ENCODE results near the gene TRIM22. TPM values are rescaled to one million over a fixed set of nuclear protein-coding genes. Genes with fewer than 3 reads are reported as not detected.
A peak's percentile ranks its signal among the peaks of the same experiment; 100 is the strongest.

Gene TRIM22
- total RNA-seq, 4 donors from 2014 or later, result 27.1 to 46.6 (median 36.7) TPM

DNA sequence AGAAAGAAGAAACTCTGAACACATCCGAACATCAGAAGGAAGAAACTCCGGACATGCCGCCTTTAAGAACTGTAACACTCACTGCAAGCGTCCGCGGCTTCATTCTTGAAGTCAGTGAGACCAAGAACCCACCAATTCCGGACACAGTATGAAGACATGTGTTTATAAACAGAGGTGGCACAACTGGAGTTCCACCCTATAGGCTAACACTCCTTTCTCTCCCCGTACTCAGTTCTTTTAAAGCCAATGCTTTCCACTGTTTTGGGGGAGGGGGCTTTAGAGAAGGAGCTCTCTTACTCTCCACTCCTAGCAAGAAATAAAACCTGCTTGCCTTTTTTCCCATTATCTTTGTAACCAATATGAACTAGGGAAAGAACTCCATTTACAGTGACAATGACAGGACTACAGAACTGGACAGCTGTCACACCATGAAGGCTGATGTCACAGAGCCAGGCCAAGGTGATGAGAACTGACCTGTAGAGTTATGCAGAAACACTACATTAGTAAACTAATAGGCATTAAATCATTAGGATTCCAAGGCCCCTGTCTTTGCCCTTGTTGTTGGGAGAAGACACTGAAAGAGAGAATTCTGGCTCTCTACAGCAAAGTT, 5.4 kb upstream of the TRIM22 start:
- WGBS, result 31% methylated on average over 8 of the region's 8 CpGs
- Histone ChIP-seq H3K4me1 (peaks cover 10 to 42% (median 35%) of the 10 kb centered on the region in 4 donors), H3K9me3 (no peaks in the 10 kb centered on the region), H3K4me3 (peak overlapping the region; percentile 45 to 65 (median 54)), H3K27me3 (no peaks in the 10 kb centered on the region), H3K27ac (replicated peaks in 1 of 4) (peak overlapping the region; percentile 79 to 87 (median 87)), H3K36me3 (peaks cover 5 to 12% (median 7%) of the 10 kb centered on the region in 4 donors)
- intact Hi-C loops (cut with DNase I), result loop anchor here (10.0 kb wide), 1 partner anchor 121 kb away; the partner anchor contains the start of gene OR52N2
- DNase-seq (ENCODE audit: extremely low spot score), result peak; percentile 57
- TF ChIP-seq POLR2AphosphoS5 (IDR thresholded peaks at IDR 0.05) (no peak), POLR2A (IDR thresholded peaks at IDR 0.05; ENCODE audit: low read depth) (no peak), EP300 (IDR thresholded peaks at IDR 0.05) (no peak)
- TF ChIP-seq, protein P1, sequence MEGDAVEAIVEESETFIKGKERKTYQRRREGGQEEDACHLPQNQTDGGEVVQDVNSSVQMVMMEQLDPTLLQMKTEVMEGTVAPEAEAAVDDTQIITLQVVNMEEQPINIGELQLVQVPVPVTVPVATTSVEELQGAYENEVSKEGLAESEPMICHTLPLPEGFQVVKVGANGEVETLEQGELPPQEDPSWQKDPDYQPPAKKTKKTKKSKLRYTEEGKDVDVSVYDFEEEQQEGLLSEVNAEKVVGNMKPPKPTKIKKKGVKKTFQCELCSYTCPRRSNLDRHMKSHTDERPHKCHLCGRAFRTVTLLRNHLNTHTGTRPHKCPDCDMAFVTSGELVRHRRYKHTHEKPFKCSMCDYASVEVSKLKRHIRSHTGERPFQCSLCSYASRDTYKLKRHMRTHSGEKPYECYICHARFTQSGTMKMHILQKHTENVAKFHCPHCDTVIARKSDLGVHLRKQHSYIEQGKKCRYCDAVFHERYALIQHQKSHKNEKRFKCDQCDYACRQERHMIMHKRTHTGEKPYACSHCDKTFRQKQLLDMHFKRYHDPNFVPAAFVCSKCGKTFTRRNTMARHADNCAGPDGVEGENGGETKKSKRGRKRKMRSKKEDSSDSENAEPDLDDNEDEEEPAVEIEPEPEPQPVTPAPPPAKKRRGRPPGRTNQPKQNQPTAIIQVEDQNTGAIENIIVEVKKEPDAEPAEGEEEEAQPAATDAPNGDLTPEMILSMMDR (IDR thresholded peaks at IDR 0.05), result no peak

DNA sequence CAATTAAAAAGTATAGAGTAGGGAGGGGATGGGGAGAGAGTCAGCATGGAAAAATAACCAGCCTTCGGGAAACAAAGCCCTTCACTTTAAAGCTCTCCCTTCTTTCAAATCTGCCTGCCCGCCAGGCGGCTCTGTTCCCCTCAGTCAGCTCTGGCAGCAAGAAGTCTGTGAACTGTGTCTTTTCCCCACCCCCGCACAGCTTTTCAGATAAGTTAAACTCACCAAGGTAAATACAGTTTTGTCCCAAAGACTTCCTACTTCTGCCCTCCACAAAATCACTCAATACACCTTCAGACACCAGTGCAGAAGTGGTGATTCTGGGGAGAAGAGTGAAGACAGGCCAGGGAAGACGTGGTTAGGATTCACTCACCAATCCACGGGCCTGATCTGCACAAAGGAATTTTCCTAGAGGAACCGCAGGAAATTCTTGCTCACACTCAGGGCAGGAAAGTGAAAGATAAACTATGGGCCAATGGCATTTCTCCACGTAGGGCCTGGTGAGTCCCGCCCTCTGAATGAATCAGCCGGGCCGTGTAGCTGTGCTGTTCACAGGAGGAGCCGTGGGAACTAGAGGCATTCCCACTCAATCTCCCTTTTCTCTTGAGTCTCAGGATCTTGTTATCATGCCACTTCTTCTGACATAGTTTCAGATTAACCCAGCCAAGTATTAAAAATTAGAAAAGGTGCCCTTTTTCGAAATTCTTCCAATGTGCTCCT, 4.8 kb upstream of the TRIM22 start, which contains the start of gene TRIM5:
Gene TRIM5 (minus strand): TSS at position 429 of the 717 bp plus-strand sequence. CDS start 4,897 bp downstream, outside the sequence.
- TF ChIP-seq POLR2A (IDR thresholded peaks at IDR 0.05; ENCODE audit: low read depth) (no peak), POLR2AphosphoS5 (IDR thresholded peaks at IDR 0.05) (peak; percentile 85 to 87), EP300 (IDR thresholded peaks at IDR 0.05) (no peak)
- TF ChIP-seq, protein P1 (IDR thresholded peaks at IDR 0.05), result peak; percentile 62 to 69 (median 67)
- intact Hi-C loops (cut with DNase I), result loop anchor here (10.0 kb wide), 1 partner anchor 120 kb away; the partner anchor contains the start of gene OR52N2
- WGBS, result 2% methylated on average over 13 of the region's 13 CpGs
- Histone ChIP-seq H3K27me3 (no peaks in the 10 kb centered on the region), H3K4me3 (peak within 1 kb of the TSS; percentile 45 to 65 (median 54)), H3K9me3 (no peaks in the 10 kb centered on the region), H3K27ac (replicated peaks in 1 of 4) (peak within 1 kb of the TSS; percentile 79 to 87 (median 87)), H3K4me1 (peaks cover 10 to 45% (median 39%) of the 10 kb centered on the region in 4 donors), H3K36me3 (peaks cover 0 to 5% (median 2%) of the 10 kb centered on the region in 4 donors)
- peak; percentile 95 for DNase-seq (ENCODE audit: extremely low spot score)

DNA sequence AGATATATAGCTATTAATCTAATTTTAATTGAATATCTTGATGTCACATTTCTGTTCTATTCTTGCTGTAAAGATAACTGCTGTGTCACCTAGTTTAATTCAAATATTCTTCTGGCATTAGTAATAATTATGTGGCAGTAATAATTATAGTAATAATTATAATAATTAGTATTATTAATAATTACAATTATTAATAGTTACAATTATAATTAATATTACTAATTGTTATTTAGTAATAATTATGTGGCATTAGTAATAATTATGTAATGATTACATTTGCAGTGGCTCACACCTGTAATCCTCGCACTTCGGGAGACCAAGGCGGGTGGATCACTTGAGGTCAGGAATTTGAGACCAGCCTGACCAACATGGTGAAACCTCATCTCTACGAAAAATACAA, 3.2 kb upstream of the TRIM22 start:
- no peak overlapping the region for H3K4me3 ChIP-seq
- no peak for DNase-seq (ENCODE audit: extremely low spot score)
- no peaks in the 10 kb centered on the region for H3K9me3 ChIP-seq
- no peak for TF ChIP-seq POLR2A (IDR thresholded peaks at IDR 0.05; ENCODE audit: low read depth)
- TF ChIP-seq EP300 (IDR thresholded peaks at IDR 0.05), result no peak
- no peak for TF ChIP-seq POLR2AphosphoS5 (IDR thresholded peaks at IDR 0.05)
- TF ChIP-seq, protein P1 (IDR thresholded peaks at IDR 0.05), result no peak
- no peaks in the 10 kb centered on the region for H3K36me3 ChIP-seq
- 96% methylated on average over 4 of the region's 4 CpGs for WGBS
- H3K27me3 ChIP-seq, result no peaks in the 10 kb centered on the region
- intact Hi-C loops (cut with DNase I), result loop anchor here (10.0 kb wide), 1 partner anchor 118 kb away; the partner anchor contains the start of gene OR52N2
- peaks cover 10 to 53% (median 51%) of the 10 kb centered on the region in 4 donors for H3K4me1 ChIP-seq
- H3K27ac ChIP-seq (replicated peaks in 1 of 4), result no peak overlapping the region

DNA sequence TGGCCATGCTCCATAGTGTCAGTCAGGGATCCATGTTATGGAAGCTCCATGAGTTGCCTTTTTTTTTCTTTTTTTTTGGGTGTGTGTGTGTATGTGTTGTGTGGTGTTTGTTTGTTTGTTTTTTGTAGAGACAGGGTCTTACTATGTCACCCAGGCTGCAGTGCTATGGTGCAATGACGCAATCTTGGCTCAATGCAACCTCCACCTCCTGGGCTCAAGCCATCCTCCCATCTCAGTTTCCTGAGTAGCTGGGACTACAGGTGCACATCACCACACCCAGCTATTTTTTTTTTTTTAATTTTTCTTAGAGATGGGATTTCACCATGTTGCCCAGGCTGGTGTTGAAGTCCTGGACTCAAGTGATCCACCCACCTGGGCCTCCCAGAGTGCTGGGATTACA, 1.1 kb upstream of the TRIM22 start:
- no peaks in the 10 kb centered on the region for H3K36me3 ChIP-seq
- intact Hi-C loops (cut with DNase I), result loop anchor here (10.0 kb wide), 1 partner anchor 116 kb away; the partner anchor contains the start of gene OR52N2
- peaks cover 10 to 59% (median 48%) of the 10 kb centered on the region in 4 donors for H3K4me1 ChIP-seq
- WGBS, result 100% methylated on average over 1 of the region's 1 CpG
- H3K4me3 ChIP-seq, result no peak overlapping the region
- peak overlapping the region; percentile 81 to 89 (median 85) for H3K27ac ChIP-seq (replicated peaks in 1 of 4)
- TF ChIP-seq POLR2AphosphoS5 (IDR thresholded peaks at IDR 0.05) (no peak), POLR2A (IDR thresholded peaks at IDR 0.05; ENCODE audit: low read depth) (no peak), EP300 (IDR thresholded peaks at IDR 0.05) (no peak)
- TF ChIP-seq, protein P1 (IDR thresholded peaks at IDR 0.05), result no peak
- no peaks in the 10 kb centered on the region for H3K27me3 ChIP-seq
- no peaks in the 10 kb centered on the region for H3K9me3 ChIP-seq
- peak; percentile 42 for DNase-seq (ENCODE audit: extremely low spot score)

All from esophagus muscularis mucosa (tissue), 4 donors.